Measurements from ENCODE around the gene DAND5.
A peak's percentile ranks its signal among the peaks of the same experiment; 100 is the strongest.

DAND5 gene

GRCh38 chr19:13020002-13020414, 50.6 kb downstream of the DAND5 start:
- Histone ChIP-seq H3K36me3 (no peaks in the 10 kb centered on the region), H3K9me3 (no peaks in the 10 kb centered on the region), H3K4me1 (ENCODE audit: control insufficient read depth in 1 of 2, insufficient read depth in 1 of 2, low read depth in 1 of 2, low read length in 1 of 2) (peaks cover 0 to 21% of the 10 kb centered on the region in 2 experiments), H3K27ac (no peak overlapping the region), H3K27me3 (peaks cover 90% of the 10 kb centered on the region), H3K4me3 (ENCODE audit: low read depth in 1 of 2, low read length in 1 of 2) (no peak overlapping the region)
- TF ChIP-seq, protein P1, sequence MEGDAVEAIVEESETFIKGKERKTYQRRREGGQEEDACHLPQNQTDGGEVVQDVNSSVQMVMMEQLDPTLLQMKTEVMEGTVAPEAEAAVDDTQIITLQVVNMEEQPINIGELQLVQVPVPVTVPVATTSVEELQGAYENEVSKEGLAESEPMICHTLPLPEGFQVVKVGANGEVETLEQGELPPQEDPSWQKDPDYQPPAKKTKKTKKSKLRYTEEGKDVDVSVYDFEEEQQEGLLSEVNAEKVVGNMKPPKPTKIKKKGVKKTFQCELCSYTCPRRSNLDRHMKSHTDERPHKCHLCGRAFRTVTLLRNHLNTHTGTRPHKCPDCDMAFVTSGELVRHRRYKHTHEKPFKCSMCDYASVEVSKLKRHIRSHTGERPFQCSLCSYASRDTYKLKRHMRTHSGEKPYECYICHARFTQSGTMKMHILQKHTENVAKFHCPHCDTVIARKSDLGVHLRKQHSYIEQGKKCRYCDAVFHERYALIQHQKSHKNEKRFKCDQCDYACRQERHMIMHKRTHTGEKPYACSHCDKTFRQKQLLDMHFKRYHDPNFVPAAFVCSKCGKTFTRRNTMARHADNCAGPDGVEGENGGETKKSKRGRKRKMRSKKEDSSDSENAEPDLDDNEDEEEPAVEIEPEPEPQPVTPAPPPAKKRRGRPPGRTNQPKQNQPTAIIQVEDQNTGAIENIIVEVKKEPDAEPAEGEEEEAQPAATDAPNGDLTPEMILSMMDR (IDR thresholded peaks at IDR 0.05), result no peak

GRCh38 chr19:13022111-13022858, 52.9 kb downstream of the DAND5 start:
- Histone ChIP-seq H3K4me3 (ENCODE audit: low read depth in 1 of 2, low read length in 1 of 2) (no peak overlapping the region), H3K27ac (no peak overlapping the region)

DNA sequence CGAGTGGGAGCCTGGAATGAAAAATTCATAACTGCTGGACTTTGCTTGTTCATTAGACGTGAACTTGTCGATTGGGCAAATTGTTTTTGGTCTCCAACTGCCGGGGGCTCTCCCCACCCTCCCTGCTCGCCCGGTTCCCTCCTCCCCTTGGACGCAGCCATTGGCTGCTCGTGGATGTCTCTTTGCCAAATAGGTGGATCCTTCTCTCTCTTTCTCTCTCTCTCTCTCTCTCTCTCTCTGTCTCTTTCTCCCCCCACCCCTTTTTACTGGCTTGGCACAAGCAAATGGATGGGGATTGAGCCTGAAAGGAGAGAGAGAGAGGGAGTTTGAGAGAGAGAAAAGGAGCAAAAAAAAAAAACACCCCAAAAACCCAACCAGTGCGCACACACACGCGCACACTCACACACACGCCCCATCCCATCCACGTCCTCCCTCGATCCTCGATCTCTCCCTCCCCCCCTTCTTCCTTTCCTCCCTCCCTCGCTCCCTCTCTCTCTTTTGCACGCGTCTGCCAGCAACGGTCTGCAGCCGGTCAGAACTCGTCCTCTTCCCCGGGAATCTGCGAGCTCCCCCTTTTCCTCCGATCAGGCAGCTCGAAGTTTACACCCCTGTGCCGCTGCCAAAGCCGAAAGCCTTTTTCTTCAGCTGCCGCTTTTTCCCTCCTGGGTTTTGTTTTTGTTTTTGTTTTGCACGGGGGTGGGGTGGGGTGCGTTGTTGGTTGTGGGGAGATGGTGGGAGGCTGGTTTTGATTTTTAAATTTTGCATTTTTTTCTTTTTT, 53.7 kb downstream of the DAND5 start:
- peak overlapping the region in 1 of 2 experiments; percentile 48 for H3K4me3 ChIP-seq (ENCODE audit: low read depth in 1 of 2, low read length in 1 of 2)
- no peaks in the 10 kb centered on the region for H3K36me3 ChIP-seq
- TF ChIP-seq, protein P1 (IDR thresholded peaks at IDR 0.05), result no peak
- H3K4me1 ChIP-seq (ENCODE audit: control insufficient read depth in 1 of 2, insufficient read depth in 1 of 2, low read depth in 1 of 2, low read length in 1 of 2), result peaks cover 0 to 21% of the 10 kb centered on the region in 2 experiments
- H3K27ac ChIP-seq, result no peak overlapping the region
- H3K27me3 ChIP-seq, result peaks cover 86% of the 10 kb centered on the region
- H3K9me3 ChIP-seq, result no peaks in the 10 kb centered on the region

More at GRCh38 chr19:13022111-13022858, 52.9 kb downstream of the DAND5 start:
- no peaks in the 10 kb centered on the region for H3K9me3 ChIP-seq
- H3K4me1 ChIP-seq (ENCODE audit: control insufficient read depth in 1 of 2, insufficient read depth in 1 of 2, low read depth in 1 of 2, low read length in 1 of 2), result peaks cover 0 to 21% of the 10 kb centered on the region in 2 experiments
- H3K27me3 ChIP-seq, result peaks cover 90% of the 10 kb centered on the region
- H3K36me3 ChIP-seq, result no peaks in the 10 kb centered on the region
- TF ChIP-seq, protein P1 (IDR thresholded peaks at IDR 0.05), result no peak

DNA sequence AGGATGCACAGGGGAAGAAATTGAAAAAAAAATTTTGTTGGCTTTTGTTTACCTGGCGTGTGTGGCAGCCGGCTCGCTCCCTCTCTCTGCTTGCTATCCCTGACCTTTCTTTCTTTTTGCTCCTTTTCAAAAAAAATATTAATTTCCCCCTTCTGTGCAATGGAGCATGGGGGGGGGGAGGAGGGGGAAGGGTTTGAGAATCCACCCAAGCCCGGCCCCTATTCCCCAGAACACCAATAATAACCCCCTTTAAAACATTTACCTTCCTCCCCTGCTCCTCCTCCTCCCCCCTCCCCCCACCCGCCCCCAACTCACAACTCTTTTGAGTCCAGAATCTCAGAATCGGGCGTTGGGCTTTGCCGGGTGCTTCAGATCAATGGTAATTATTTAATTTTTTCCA, 54.3 kb downstream of the DAND5 start:
- TF ChIP-seq, protein P1 (IDR thresholded peaks at IDR 0.05), result no peak
- peaks cover 80% of the 10 kb centered on the region for H3K27me3 ChIP-seq
- H3K9me3 ChIP-seq, result no peaks in the 10 kb centered on the region
- H3K27ac ChIP-seq, result no peak overlapping the region
- peak overlapping the region in 1 of 2 experiments; percentile 48 for H3K4me3 ChIP-seq (ENCODE audit: low read depth in 1 of 2, low read length in 1 of 2)
- no peaks in the 10 kb centered on the region for H3K36me3 ChIP-seq
- H3K4me1 ChIP-seq (ENCODE audit: control insufficient read depth in 1 of 2, insufficient read depth in 1 of 2, low read depth in 1 of 2, low read length in 1 of 2), result peaks cover 0 to 21% of the 10 kb centered on the region in 2 experiments

Data from neutrophil (primary cell).